ENCODE results near the gene TRIM31. TPM values are rescaled to one million over a fixed set of nuclear protein-coding genes. Genes with fewer than 3 reads are reported as not detected.

Gene TRIM31
- total RNA-seq, 1 experiment from 2014 or later, result 0.13 TPM

Other genes with a start within 250 kb of the TRIM31 start
- 93.2 to 135 TPM (median 134 TPM) in 3 replicates for gene HLA-A, start 170.6 kb downstream of the TRIM31 start, total RNA-seq (2021)
- 37.7 to 39.6 TPM (median 38.8 TPM) in 3 replicates for gene POLR1H, start 51.8 kb downstream of the TRIM31 start, total RNA-seq (2021)
- 25.0 to 28.4 TPM (median 27.7 TPM) in 3 replicates for gene PPP1R11, start 45.9 kb downstream of the TRIM31 start, total RNA-seq (2021)
- 4.2 to 5.1 TPM (median 4.5 TPM) in 3 replicates for gene RNF39, start 37.3 kb downstream of the TRIM31 start, total RNA-seq (2021)
- not detected in 3 replicates for gene TRIM40, start 23.1 kb upstream of the TRIM31 start, total RNA-seq (2021)
- gene TRIM10, start 48.1 kb upstream of the TRIM31 start, total RNA-seq (2021), result 0.09 to 0.22 TPM (median 0.16 TPM) in 3 replicates
- 0.32 to 0.53 TPM (median 0.35 TPM) in 3 replicates for gene TRIM15, start 50.5 kb upstream of the TRIM31 start, total RNA-seq (2021)
- 27.7 to 33.0 TPM (median 30.5 TPM) in 3 replicates for gene TRIM26, start 100.3 kb upstream of the TRIM31 start, total RNA-seq (2021)
- 22.7 to 24.9 TPM (median 24.0 TPM) in 3 replicates for gene TRIM39, start 213.8 kb upstream of the TRIM31 start, total RNA-seq (2021)
- gene RPP21, start 232.1 kb upstream of the TRIM31 start, total RNA-seq (2021), result 64.1 to 75.5 TPM (median 72.8 TPM) in 3 replicates